Activated CD4-positive, alpha-beta T cell treated with anti-CD3 and anti-CD28 coated beads for 36 hours (primary cell): ENCODE data around the gene PLXDC1. TPM values are rescaled to one million over a fixed set of nuclear protein-coding genes. Genes with fewer than 3 reads are reported as not detected.
"Not testable (repeated sequence)": the region's sequence is repeated elsewhere in the genome, so short reads cannot be mapped to it uniquely, and the experiment has no call there.

Source experiments
- ATAC-seq: fragments of 200-7000 bp; cut with Tn5 transposase; one replicate; pipeline ENCODE4 v1.10.0; 2021; ENCODE audit warnings: mild to moderate bottlenecking, moderate library complexity
- CTCF ChIA-PET: fragments of 350-600 bp; sonication (Branson Sonifier 250); formaldehyde crosslinking; loops from one replicate; lab custom pipeline; 2021; ENCODE audit warnings: antibody characterized with exemption; lab: Charles Lee
- POLR2A ChIA-PET: fragments of 350-600 bp; sonication (Branson Sonifier 250); formaldehyde crosslinking; loops from one replicate; lab custom pipeline; 2021; ENCODE audit warnings: antibody characterized with exemption, inconsistent platforms; lab: Charles Lee
- DNase-seq: peaks from one replicate; pipeline ENCODE4 v3.0.0-alpha.2; 2020
- H3K27ac Mint-ChIP-seq: one replicate; pipeline ENCODE4 v1.8.0; 2021; ENCODE audit warnings: mixed read lengths
- H3K27me3 Mint-ChIP-seq: one replicate; pipeline ENCODE4 v1.8.0; 2021; ENCODE audit warnings: mixed read lengths
- H3K36me3 Mint-ChIP-seq: one replicate; pipeline ENCODE4 v1.8.0; 2021; ENCODE audit warnings: low read depth, mixed read lengths
- H3K4me1 Mint-ChIP-seq: one replicate; pipeline ENCODE4 v1.8.0; 2021; ENCODE audit warnings: mixed read lengths
- H3K4me3 Mint-ChIP-seq: one replicate; pipeline ENCODE4 v1.8.0; 2021; ENCODE audit warnings: mild to moderate bottlenecking, moderate library complexity, mixed read lengths
- H3K9me3 Mint-ChIP-seq: one replicate; pipeline ENCODE4 v1.8.0; 2021; ENCODE audit warnings: low read depth, mixed read lengths
- intact Hi-C, 2 experiments: fragments of 100-400 bp; cut with DNase I in 1 of 2; cut with micrococcal nuclease in 1 of 2; formaldehyde crosslinking; loops; one replicate each; pipeline versions ENCODE4 v1.14.2 to v1.15.1; 2022 to 2024; cut with DNase I, micrococcal nuclease
- total RNA-seq, 2 experiments: library from RNA; stranded (reverse); gene quantifications; one replicate each; pipeline ENCODE4 v1.2.3, GENCODE V29; 2021

Gene PLXDC1
- total RNA-seq, 2 experiments from 2014 or later = 1.2 to 2.4 TPM

GRCh38 chr17:39131616-39132015 lies 19.8 kb downstream of the PLXDC1 start:
- H3K4me1 Mint-ChIP-seq = peaks cover 2% of the 10 kb centered on the region
- no peak overlapping the region for H3K4me3 Mint-ChIP-seq
- no peaks in the 10 kb centered on the region for H3K36me3 Mint-ChIP-seq
- ATAC-seq (no peak), DNase-seq (no peak)
- no peaks in the 10 kb centered on the region for H3K9me3 Mint-ChIP-seq
- intact Hi-C loops = no loop called here
- POLR2A ChIA-PET = no interaction called here
- no peak overlapping the region for H3K27ac Mint-ChIP-seq
- CTCF ChIA-PET = no interaction called here
- no peaks in the 10 kb centered on the region for H3K27me3 Mint-ChIP-seq

GRCh38 chr17:39130205-39130604 lies 21.2 kb downstream of the PLXDC1 start:
- DNase-seq = no peak
- ChIA-PET CTCF (no interaction called here), POLR2A (no interaction called here)
- H3K4me3 Mint-ChIP-seq = no peak overlapping the region
- no peaks in the 10 kb centered on the region for H3K9me3 Mint-ChIP-seq
- no peak for ATAC-seq
- no peaks in the 10 kb centered on the region for H3K27me3 Mint-ChIP-seq
- H3K27ac Mint-ChIP-seq = no peak overlapping the region
- intact Hi-C loops = no loop called here
- H3K36me3 Mint-ChIP-seq = no peaks in the 10 kb centered on the region
- peaks cover 2% of the 10 kb centered on the region for H3K4me1 Mint-ChIP-seq

GRCh38 chr17:39129544-39129943 lies 21.9 kb downstream of the PLXDC1 start:
- H3K27me3 Mint-ChIP-seq, H3K4me3 Mint-ChIP-seq, H3K4me1 Mint-ChIP-seq, ATAC-seq, POLR2A ChIA-PET, H3K36me3 Mint-ChIP-seq, H3K27ac Mint-ChIP-seq, H3K9me3 Mint-ChIP-seq, CTCF ChIA-PET, intact Hi-C loops, DNase-seq: not testable (repeated sequence)

GRCh38 chr17:39126436-39126835 lies 25.0 kb downstream of the PLXDC1 start:
- Mint-ChIP-seq H3K4me3 (no peak overlapping the region), H3K36me3 (no peaks in the 10 kb centered on the region), H3K4me1 (no peaks in the 10 kb centered on the region), H3K9me3 (no peaks in the 10 kb centered on the region), H3K27ac (no peak overlapping the region), H3K27me3 (no peaks in the 10 kb centered on the region)
- intact Hi-C loops = no loop called here
- ChIA-PET CTCF (interaction anchor here (0.5 to 1.0 kb wide), 2 partner anchors 34 to 143 kb away, joined by 3 to 5 read pairs; no protein-coding TSS in a partner anchor), POLR2A (no interaction called here)
- DNase-seq = no peak
- ATAC-seq = no peak

GRCh38 chr17:39125143-39125875 lies 26.1 kb downstream of the PLXDC1 start:
- Mint-ChIP-seq H3K36me3 (no peaks in the 10 kb centered on the region), H3K4me1 (no peaks in the 10 kb centered on the region), H3K27ac (no peak overlapping the region), H3K9me3 (no peaks in the 10 kb centered on the region), H3K4me3 (no peak overlapping the region), H3K27me3 (no peaks in the 10 kb centered on the region)
- intact Hi-C loops = no loop called here
- DNase-seq (no peak), ATAC-seq (no peak)
- POLR2A ChIA-PET = no interaction called here
- CTCF ChIA-PET = interaction anchor here (0.5 to 1.1 kb wide), 3 partner anchors 11 to 142 kb away, joined by 3 to 5 read pairs (median 3); no protein-coding TSS in a partner anchor

GRCh38 chr17:39123627-39124026 lies 27.8 kb downstream of the PLXDC1 start:
- H3K9me3 Mint-ChIP-seq = no peaks in the 10 kb centered on the region
- no peak for DNase-seq
- no peaks in the 10 kb centered on the region for H3K27me3 Mint-ChIP-seq
- intact Hi-C loops = no loop called here
- ChIA-PET CTCF (interaction anchor here (0.6 to 1.4 kb wide), 4 partner anchors 9 to 424 kb away, joined by 3 to 4 read pairs (median 3); no protein-coding TSS in a partner anchor), POLR2A (no interaction called here)
- H3K4me3 Mint-ChIP-seq = no peak overlapping the region
- no peak overlapping the region for H3K27ac Mint-ChIP-seq
- H3K4me1 Mint-ChIP-seq = no peaks in the 10 kb centered on the region
- H3K36me3 Mint-ChIP-seq = no peaks in the 10 kb centered on the region
- ATAC-seq = no peak

- Mint-ChIP-seq H3K4me1 (peaks cover 3% of the 10 kb centered on the region), H3K36me3 (no peaks in the 10 kb centered on the region), H3K27me3 (no peaks in the 10 kb centered on the region), H3K9me3 (no peaks in the 10 kb centered on the region), H3K4me3 (no peak overlapping the region), H3K27ac (no peak overlapping the region)
- POLR2A ChIA-PET = no interaction called here
- no peak for DNase-seq
- CTCF ChIA-PET = interaction anchor here (0.6 to 1.4 kb wide), 5 partner anchors 42 to 424 kb away, joined by 3 to 4 read pairs (median 3); no protein-coding TSS in a partner anchor
- intact Hi-C loops = no loop called here
- ATAC-seq = no peak
These were observed 28.4 kb downstream of the PLXDC1 start for GRCh38 chr17:39122991-39123390.

GRCh38 chr17:39121919-39122318 lies 29.5 kb downstream of the PLXDC1 start:
- POLR2A ChIA-PET = interaction anchor here (0.6 kb wide), 1 partner anchor 408 kb away, joined by 3 read pairs; no protein-coding TSS in a partner anchor
- intact Hi-C loops = not testable (repeated sequence)

GRCh38 chr17:39118674-39119419 lies 32.6 kb downstream of the PLXDC1 start:
- Mint-ChIP-seq H3K9me3 (no peaks in the 10 kb centered on the region), H3K4me3 (no peak overlapping the region), H3K36me3 (no peaks in the 10 kb centered on the region), H3K27ac (no peak overlapping the region), H3K4me1 (peaks cover 4% of the 10 kb centered on the region), H3K27me3 (no peaks in the 10 kb centered on the region)
- intact Hi-C loops = no loop called here
- ChIA-PET CTCF (no interaction called here), POLR2A (no interaction called here)
- no peak for DNase-seq
- no peak for ATAC-seq

More at GRCh38 chr17:39121919-39122318, 29.5 kb downstream of the PLXDC1 start:
- H3K27ac Mint-ChIP-seq, H3K9me3 Mint-ChIP-seq, H3K27me3 Mint-ChIP-seq, ATAC-seq, H3K4me3 Mint-ChIP-seq, DNase-seq, H3K4me1 Mint-ChIP-seq, H3K36me3 Mint-ChIP-seq: not testable (repeated sequence)
- CTCF ChIA-PET = interaction anchor here (0.5 to 1.4 kb wide), 4 partner anchors 11 to 139 kb away, joined by 3 to 4 read pairs (median 4); no protein-coding TSS in a partner anchor

GRCh38 chr17:39116224-39116623 lies 35.2 kb downstream of the PLXDC1 start:
- H3K4me1 Mint-ChIP-seq = peaks cover 4% of the 10 kb centered on the region
- H3K4me3 Mint-ChIP-seq = no peak overlapping the region
- intact Hi-C loops = no loop called here
- no peaks in the 10 kb centered on the region for H3K9me3 Mint-ChIP-seq
- no peaks in the 10 kb centered on the region for H3K36me3 Mint-ChIP-seq
- DNase-seq = no peak
- no peak for ATAC-seq
- CTCF ChIA-PET = interaction anchor here (0.5 to 1.6 kb wide), 4 partner anchors 48 to 192 kb away, joined by 3 to 5 read pairs (median 4); no protein-coding TSS in a partner anchor
- no peak overlapping the region for H3K27ac Mint-ChIP-seq
- no peaks in the 10 kb centered on the region for H3K27me3 Mint-ChIP-seq
- POLR2A ChIA-PET = no interaction called here

GRCh38 chr17:39115135-39115534 lies 36.3 kb downstream of the PLXDC1 start:
- ATAC-seq (no peak), DNase-seq (no peak)
- no peak overlapping the region for H3K27ac Mint-ChIP-seq
- no peaks in the 10 kb centered on the region for H3K27me3 Mint-ChIP-seq
- intact Hi-C loops = no loop called here
- no peaks in the 10 kb centered on the region for H3K9me3 Mint-ChIP-seq
- CTCF ChIA-PET = interaction anchor here (0.6 to 1.1 kb wide), 3 partner anchors 9 to 61 kb away, joined by 3 read pairs; no protein-coding TSS in a partner anchor
- H3K4me1 Mint-ChIP-seq = peaks cover 4% of the 10 kb centered on the region
- H3K4me3 Mint-ChIP-seq = no peak overlapping the region
- H3K36me3 Mint-ChIP-seq = no peaks in the 10 kb centered on the region
- POLR2A ChIA-PET = interaction anchor here (0.5 kb wide), 1 partner anchor 28 kb away, joined by 3 read pairs; no protein-coding TSS in a partner anchor
